ENCODE results near the gene KCNE1.
"Not testable (repeated sequence)": the region's sequence is repeated elsewhere in the genome, so short reads cannot be mapped to it uniquely, and the experiment has no call there.

The KCNE1 gene

DNA sequence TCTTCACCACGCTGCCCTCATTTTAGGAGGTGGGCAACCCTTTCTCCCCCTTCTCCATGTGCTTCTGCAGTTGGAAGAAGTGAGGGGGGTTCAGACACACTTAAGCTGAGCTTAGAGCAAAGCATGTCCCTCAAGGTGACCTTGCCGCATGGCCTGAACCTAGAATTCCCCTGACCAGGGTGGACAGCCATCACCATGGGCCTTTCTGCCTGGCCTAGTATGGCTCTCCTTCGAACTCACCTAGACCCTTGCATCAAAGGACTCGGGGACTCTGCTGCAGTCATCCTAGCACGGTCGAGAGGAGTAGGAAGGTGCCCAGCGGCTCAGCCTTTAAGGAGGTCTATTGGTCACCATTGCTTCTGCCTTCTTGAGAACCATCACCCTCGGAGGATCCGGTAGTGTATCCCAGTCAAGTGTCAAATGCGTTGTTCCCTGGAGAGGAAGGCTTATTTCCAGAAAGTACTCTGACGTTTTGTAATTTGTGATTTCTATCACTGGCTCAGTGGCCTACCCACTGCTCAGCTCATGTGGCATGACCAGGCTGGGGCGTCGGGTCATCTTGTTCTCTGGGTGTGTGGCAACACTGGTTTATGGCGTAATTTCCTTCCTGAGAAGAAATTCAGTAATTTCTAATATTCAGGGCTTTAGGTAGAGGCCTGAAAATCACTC, at the start of gene KCNE1:
TSS of gene KCNE1 (minus strand) at position 424 of the 669 bp plus-strand sequence. CDS start 62,576 bp downstream, outside the sequence.
- H3K36me3 ChIP-seq (ENCODE audit: control insufficient read depth, insufficient read depth, low read length): no peaks in the 10 kb centered on the region
- H3K27ac ChIP-seq (ENCODE audit: low read length): no peak within 1 kb of the TSS
- no peaks in the 10 kb centered on the region for H3K9me3 ChIP-seq (ENCODE audit: control insufficient read depth, insufficient read depth, low read length)
- DNase-seq (ENCODE audit: low read depth, low spot score): no peak
- H3K4me1 ChIP-seq (ENCODE audit: control insufficient read depth, insufficient read depth, low read length): no peaks in the 10 kb centered on the region
- H3K4me3 ChIP-seq (ENCODE audit: low read length): no peak within 1 kb of the TSS
- WGBS (ENCODE audit: insufficient coverage, insufficient read length): no CpG with 5 or more reads among the region's 14 CpGs
- no peaks in the 10 kb centered on the region for H3K27me3 ChIP-seq (ENCODE audit: control insufficient read depth, insufficient read depth, low read length)

DNA sequence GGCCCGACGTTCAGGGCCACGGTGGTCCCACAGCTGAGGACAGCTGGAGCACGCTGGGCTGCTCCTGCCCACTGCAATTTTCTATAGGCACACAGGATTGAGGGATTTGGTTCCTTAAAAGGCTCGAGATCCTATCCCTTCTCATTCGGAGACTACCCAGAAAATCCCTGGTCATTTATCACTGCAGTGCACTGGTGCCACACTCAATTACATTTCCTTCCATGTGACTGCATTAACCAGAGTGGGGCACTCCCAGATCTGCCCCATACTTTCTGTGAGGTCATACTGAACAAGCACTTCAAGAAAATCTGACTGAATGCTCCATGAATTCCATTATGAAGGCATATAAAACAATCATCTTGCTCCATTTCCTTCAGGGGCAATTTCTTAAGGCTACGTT, 49.8 kb upstream of the KCNE1 start:
- Histone ChIP-seq H3K4me3 (ENCODE audit: low read length) (no peak overlapping the region; the same call in 1 of the 2 replicates), H3K27ac (ENCODE audit: low read length) (no peak overlapping the region), H3K9me3 (ENCODE audit: control insufficient read depth, insufficient read depth, low read length) (no peaks in the 10 kb centered on the region), H3K4me1 (ENCODE audit: control insufficient read depth, insufficient read depth, low read length) (no peaks in the 10 kb centered on the region), H3K36me3 (ENCODE audit: control insufficient read depth, insufficient read depth, low read length) (no peaks in the 10 kb centered on the region), H3K27me3 (ENCODE audit: control insufficient read depth, insufficient read depth, low read length) (no peaks in the 10 kb centered on the region)
- no CpG with 5 or more reads among the region's 7 CpGs for WGBS (ENCODE audit: insufficient coverage, insufficient read length)
- DNase-seq (ENCODE audit: low read depth, low spot score): no peak

DNA sequence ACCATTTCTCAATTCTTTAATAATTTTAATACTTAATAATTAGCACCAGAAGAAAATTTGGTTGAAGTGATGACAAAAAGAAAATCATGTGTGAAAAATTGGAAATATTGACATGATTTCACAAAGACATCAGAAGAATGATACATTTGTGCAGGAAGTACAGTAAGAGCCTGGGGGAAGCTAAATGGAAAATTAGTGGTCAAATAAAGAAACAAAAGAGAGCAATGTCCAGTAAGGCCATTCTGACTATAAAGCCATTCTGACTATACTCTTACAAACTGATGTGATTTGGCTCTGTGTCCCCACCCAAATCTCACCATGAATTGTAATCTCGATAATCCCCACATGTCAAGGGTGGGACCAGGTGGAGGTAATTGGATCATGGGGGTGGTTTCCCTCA, 48.6 kb upstream of the KCNE1 start:
- no peaks in the 10 kb centered on the region for H3K27me3 ChIP-seq (ENCODE audit: control insufficient read depth, insufficient read depth, low read length)
- no peaks in the 10 kb centered on the region for H3K4me1 ChIP-seq (ENCODE audit: control insufficient read depth, insufficient read depth, low read length)
- no peak overlapping the region for H3K27ac ChIP-seq (ENCODE audit: low read length)
- no peak for DNase-seq (ENCODE audit: low read depth, low spot score)
- no peaks in the 10 kb centered on the region for H3K36me3 ChIP-seq (ENCODE audit: control insufficient read depth, insufficient read depth, low read length)
- no peaks in the 10 kb centered on the region for H3K9me3 ChIP-seq (ENCODE audit: control insufficient read depth, insufficient read depth, low read length)
- WGBS (ENCODE audit: insufficient coverage, insufficient read length): no CpG with 5 or more reads among the region's 1 CpG
- H3K4me3 ChIP-seq (ENCODE audit: low read length): no peak overlapping the region

DNA sequence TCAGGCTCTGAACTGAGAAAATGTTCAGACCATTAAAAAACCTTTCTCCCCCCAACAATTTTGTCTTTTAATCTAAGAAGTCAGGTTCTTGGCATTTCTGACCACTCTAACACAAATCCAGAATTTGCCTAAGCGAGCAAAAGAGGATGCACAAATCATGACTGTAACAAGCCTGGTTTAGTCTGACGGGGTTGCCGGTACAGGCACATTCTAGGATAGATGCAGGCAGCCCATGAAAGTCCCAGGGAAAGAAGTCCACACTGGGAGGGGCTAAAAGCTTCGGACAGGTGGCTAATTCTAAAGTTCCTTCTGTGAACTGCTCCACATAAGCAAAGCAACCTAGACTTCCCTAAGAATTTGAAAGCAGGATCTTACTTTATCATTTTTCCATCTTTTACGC, 48.0 kb upstream of the KCNE1 start:
- WGBS (ENCODE audit: insufficient coverage, insufficient read length): no CpG with 5 or more reads among the region's 5 CpGs
- H3K9me3 ChIP-seq (ENCODE audit: control insufficient read depth, insufficient read depth, low read length): no peaks in the 10 kb centered on the region
- H3K4me1 ChIP-seq (ENCODE audit: control insufficient read depth, insufficient read depth, low read length): no peaks in the 10 kb centered on the region
- DNase-seq (ENCODE audit: low read depth, low spot score): no peak
- no peak overlapping the region for H3K27ac ChIP-seq (ENCODE audit: low read length)
- no peaks in the 10 kb centered on the region for H3K27me3 ChIP-seq (ENCODE audit: control insufficient read depth, insufficient read depth, low read length)
- no peak overlapping the region for H3K4me3 ChIP-seq (ENCODE audit: low read length)
- no peaks in the 10 kb centered on the region for H3K36me3 ChIP-seq (ENCODE audit: control insufficient read depth, insufficient read depth, low read length)

DNA sequence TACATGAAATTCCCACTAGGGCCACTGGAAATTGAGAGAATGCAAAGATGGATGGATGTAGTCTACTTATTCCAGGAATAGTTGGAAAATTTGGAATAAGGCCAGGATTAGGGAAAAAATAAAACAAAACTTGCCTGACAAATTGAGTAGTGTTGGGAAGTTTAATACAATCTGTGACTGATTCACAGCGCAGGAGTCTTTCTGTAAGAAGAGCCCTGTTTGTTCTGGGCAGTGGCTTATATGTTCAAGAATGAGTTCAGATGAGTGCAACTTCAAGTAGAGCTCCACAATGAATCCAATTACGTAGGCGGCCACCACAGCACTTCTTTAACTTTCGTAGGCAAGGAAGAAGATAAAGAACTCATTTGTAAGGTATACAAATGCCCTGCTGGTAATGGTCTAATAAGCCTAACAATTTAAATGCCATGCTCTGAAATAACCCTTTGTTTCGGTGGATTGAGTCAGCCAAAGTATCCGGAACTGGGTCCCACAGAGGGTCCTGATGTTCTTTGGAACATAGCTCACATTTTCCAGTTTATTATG, 47.1 kb upstream of the KCNE1 start:
- H3K4me3 ChIP-seq (ENCODE audit: low read length): no peak overlapping the region
- DNase-seq (ENCODE audit: low read depth, low spot score): no peak
- no peak overlapping the region for H3K27ac ChIP-seq (ENCODE audit: low read length)
- H3K4me1 ChIP-seq (ENCODE audit: control insufficient read depth, insufficient read depth, low read length): no peaks in the 10 kb centered on the region
- WGBS (ENCODE audit: insufficient coverage, insufficient read length): no CpG with 5 or more reads among the region's 6 CpGs
- H3K9me3 ChIP-seq (ENCODE audit: control insufficient read depth, insufficient read depth, low read length): no peaks in the 10 kb centered on the region; the same call in 1 of the 2 replicates
- no peaks in the 10 kb centered on the region for H3K27me3 ChIP-seq (ENCODE audit: control insufficient read depth, insufficient read depth, low read length)
- H3K36me3 ChIP-seq (ENCODE audit: control insufficient read depth, insufficient read depth, low read length): no peaks in the 10 kb centered on the region

DNA sequence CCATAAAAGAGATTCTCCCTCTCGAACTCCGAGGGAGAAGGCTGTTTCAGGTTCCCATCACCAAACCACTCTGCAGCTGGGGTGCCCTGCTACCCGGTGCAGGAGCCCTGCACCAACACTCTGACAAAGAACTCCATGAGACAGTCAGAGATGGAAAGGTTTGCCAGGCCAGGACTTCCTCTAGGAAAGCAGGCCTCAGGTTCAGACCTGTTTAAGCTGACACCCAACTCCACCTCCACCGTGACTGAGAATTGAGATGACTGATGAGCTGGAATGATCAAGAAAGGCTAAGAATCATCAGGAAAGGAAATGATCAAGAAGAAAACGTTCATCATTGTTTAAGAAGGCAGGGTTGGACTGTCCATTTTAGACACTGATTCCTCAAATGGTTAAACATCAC, 46.2 kb upstream of the KCNE1 start:
- WGBS (ENCODE audit: insufficient coverage, insufficient read length): no CpG with 5 or more reads among the region's 5 CpGs
- Histone ChIP-seq H3K4me1 (ENCODE audit: control insufficient read depth, insufficient read depth, low read length) (no peaks in the 10 kb centered on the region), H3K4me3 (ENCODE audit: low read length) (no peak overlapping the region), H3K27me3 (ENCODE audit: control insufficient read depth, insufficient read depth, low read length) (no peaks in the 10 kb centered on the region), H3K27ac (ENCODE audit: low read length) (no peak overlapping the region), H3K36me3 (ENCODE audit: control insufficient read depth, insufficient read depth, low read length) (no peaks in the 10 kb centered on the region), H3K9me3 (ENCODE audit: control insufficient read depth, insufficient read depth, low read length) (no peaks in the 10 kb centered on the region; the same call in 1 of the 2 replicates)
- DNase-seq (ENCODE audit: low read depth, low spot score): no peak

DNA sequence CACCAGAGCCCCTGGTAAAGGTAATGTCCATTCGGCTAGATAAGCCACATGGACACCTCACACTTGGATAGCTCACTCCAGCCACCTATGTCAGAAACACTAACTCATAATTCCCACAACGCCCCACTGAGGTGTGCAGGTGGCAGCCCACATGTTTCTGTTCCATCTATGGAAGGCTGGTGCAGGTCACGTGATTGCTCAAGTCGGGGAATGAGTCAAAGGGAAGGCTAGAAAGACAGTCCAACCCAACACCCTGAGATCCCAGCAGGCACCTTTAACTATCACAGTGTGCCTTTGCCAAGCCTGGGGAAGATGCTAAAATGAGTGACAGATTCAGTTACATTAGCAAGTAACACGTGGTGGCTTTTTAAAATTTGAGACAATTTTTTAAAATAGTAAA, 45.3 kb upstream of the KCNE1 start:
- Histone ChIP-seq H3K4me1 (ENCODE audit: control insufficient read depth, insufficient read depth, low read length) (no peaks in the 10 kb centered on the region), H3K36me3 (ENCODE audit: control insufficient read depth, insufficient read depth, low read length) (no peaks in the 10 kb centered on the region), H3K9me3 (ENCODE audit: control insufficient read depth, insufficient read depth, low read length) (no peaks in the 10 kb centered on the region; the same call in 1 of the 2 replicates), H3K4me3 (ENCODE audit: low read length) (no peak overlapping the region), H3K27me3 (ENCODE audit: control insufficient read depth, insufficient read depth, low read length) (no peaks in the 10 kb centered on the region), H3K27ac (ENCODE audit: low read length) (no peak overlapping the region)
- no peak for DNase-seq (ENCODE audit: low read depth, low spot score)
- WGBS (ENCODE audit: insufficient coverage, insufficient read length): no CpG with 5 or more reads among the region's 5 CpGs

DNA sequence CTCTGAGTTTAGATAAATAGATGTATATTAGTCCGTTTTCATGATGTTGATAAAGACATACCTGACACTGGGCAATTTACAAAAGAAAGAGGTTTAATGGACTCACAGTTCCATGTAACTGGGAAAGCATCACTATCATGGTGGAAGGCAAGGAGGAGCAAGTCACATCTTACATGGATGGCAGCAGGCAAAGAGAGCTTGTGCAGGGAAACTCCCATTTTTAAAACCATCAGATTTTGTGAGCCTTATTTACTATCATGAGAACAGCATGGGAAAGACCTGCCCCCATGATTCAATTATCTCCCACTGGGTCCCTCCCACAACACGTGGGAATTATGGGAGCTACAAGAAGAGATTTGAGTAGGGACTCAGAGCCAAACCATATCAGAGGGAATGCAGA, 42.7 kb upstream of the KCNE1 start:
- H3K4me3 ChIP-seq (ENCODE audit: low read length); H3K4me1 ChIP-seq (ENCODE audit: control insufficient read depth, insufficient read depth, low read length); H3K27ac ChIP-seq (ENCODE audit: low read length); H3K9me3 ChIP-seq (ENCODE audit: control insufficient read depth, insufficient read depth, low read length); H3K36me3 ChIP-seq (ENCODE audit: control insufficient read depth, insufficient read depth, low read length); H3K27me3 ChIP-seq (ENCODE audit: control insufficient read depth, insufficient read depth, low read length); DNase-seq (ENCODE audit: low read depth, low spot score): not testable (repeated sequence)
- no CpG with 5 or more reads among the region's 2 CpGs for WGBS (ENCODE audit: insufficient coverage, insufficient read length)

DNA sequence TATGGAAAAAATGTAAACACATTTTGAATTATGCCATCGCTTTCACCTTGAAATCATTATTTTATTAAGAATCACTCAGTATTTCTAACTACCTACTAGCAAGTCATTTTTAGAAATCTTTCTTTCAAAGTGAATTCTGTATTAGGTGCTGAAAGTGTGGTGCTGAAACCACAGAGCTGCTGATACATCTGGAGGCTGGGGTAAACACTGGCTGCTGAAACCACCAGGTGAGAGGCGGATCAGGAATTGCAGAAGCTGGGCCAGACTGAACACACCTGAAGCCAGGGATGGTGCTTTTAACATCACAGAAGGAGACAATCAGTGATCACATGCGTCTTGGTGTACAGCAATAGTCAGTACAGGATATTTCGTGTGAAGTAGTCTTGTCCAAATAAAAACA, 42.2 kb upstream of the KCNE1 start:
- H3K4me1 ChIP-seq (ENCODE audit: control insufficient read depth, insufficient read depth, low read length): no peaks in the 10 kb centered on the region
- WGBS (ENCODE audit: insufficient coverage, insufficient read length): no CpG with 5 or more reads among the region's 4 CpGs
- no peak for DNase-seq (ENCODE audit: low read depth, low spot score)
- H3K9me3 ChIP-seq (ENCODE audit: control insufficient read depth, insufficient read depth, low read length): no peaks in the 10 kb centered on the region; the same call in 1 of the 2 replicates
- H3K4me3 ChIP-seq (ENCODE audit: low read length): no peak overlapping the region
- H3K36me3 ChIP-seq (ENCODE audit: control insufficient read depth, insufficient read depth, low read length): no peaks in the 10 kb centered on the region
- no peak overlapping the region for H3K27ac ChIP-seq (ENCODE audit: low read length)
- H3K27me3 ChIP-seq (ENCODE audit: control insufficient read depth, insufficient read depth, low read length): no peaks in the 10 kb centered on the region

DNA sequence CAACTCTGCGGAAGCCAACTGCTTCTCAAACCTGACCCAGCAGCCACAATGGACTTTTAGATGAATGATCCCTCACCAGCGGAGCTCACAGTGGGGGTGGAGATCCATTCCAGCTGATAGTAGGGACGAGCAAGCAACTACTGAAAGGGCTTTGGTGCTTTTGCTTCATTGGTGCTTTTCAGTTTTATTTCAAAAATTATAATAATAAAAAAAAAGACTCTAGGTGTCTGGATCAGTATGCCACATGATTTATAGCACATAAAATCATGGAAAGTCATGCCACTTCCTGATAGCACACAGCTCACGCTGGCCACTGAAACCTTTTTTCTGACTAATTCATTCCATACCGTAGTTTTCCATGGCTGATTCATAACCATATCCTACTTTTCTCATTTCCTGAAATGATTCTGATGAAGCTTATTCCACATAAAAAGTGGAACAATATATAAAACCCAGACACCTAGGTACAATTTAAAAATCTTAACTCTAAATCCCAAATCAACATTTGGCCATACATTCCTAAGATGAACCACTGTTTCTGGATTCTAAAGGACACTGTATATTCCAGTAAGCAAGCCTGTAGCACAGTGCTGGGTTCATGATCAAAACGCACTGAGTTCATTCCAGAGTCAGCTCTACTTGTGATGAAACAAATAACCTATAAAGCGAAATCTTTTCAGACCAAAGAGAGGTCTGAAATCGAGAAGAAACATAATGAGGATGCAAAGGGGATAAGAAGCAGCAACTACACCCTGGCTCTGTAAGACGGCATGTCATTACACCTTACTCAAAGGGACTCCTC, 41.3 kb upstream of the KCNE1 start:
- no CpG with 5 or more reads among the region's 9 CpGs for whole genome bisulfite sequencing (ENCODE audit: insufficient coverage, insufficient read length)
- H3K9me3 ChIP-seq (ENCODE audit: control insufficient read depth, insufficient read depth, low read length): no peaks in the 10 kb centered on the region; the same call in 1 of the 2 replicates
- H3K27me3 ChIP-seq (ENCODE audit: control insufficient read depth, insufficient read depth, low read length): no peaks in the 10 kb centered on the region
- DNase-seq (ENCODE audit: low read depth, low spot score): no peak
- no peaks in the 10 kb centered on the region for H3K4me1 ChIP-seq (ENCODE audit: control insufficient read depth, insufficient read depth, low read length)
- no peaks in the 10 kb centered on the region for H3K36me3 ChIP-seq (ENCODE audit: control insufficient read depth, insufficient read depth, low read length)
- no peak overlapping the region for H3K4me3 ChIP-seq (ENCODE audit: low read length)
- no peak overlapping the region for H3K27ac ChIP-seq (ENCODE audit: low read length)

Data from iPS DF 6.9 (cell line).